Measurements from ENCODE around the gene GNAI2. TPM values are rescaled to one million over a fixed set of nuclear protein-coding genes. Genes with fewer than 3 reads are reported as not detected.
A peak's percentile ranks its signal among the peaks of the same experiment; 100 is the strongest.
"Not testable (repeated sequence)": the region's sequence is repeated elsewhere in the genome, so short reads cannot be mapped to it uniquely, and the experiment has no call there.

The GNAI2 gene
- total RNA-seq, 5 donors from 2014 or later (not counting 1 experiment from before 2014, with no cell fraction given) = 257 to 313 (median 287) TPM

DNA sequence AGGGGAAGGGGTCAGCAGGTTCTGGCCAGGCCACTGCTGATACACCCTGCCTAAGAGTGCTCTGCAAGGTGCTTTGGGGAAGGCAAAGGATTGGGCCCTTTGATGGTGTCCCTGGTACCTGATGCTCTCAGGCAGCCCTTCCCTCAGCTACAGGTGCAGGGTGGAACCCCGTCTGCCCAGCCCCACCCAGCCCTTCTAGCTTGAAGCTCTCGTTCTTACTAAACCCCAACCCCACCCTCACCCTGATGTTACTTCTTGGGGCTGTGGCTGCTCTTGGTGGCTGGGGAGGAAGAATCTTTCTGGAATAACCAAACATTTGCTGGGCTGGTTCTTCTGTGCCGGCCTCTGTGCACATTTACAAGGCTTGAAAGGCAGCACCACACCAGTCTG lies 6.4 kb downstream of the GNAI2 start:
- Histone ChIP-seq H3K27me3 (replicated peaks in 1 of 2; ENCODE audit: control insufficient read depth in 2 of 2, extremely low read depth in 1 of 2, insufficient read depth in 2 of 2, low read length in 1 of 2) (no peaks in the 10 kb centered on the region), H3K4me1 (ENCODE audit: control insufficient read depth in 1 of 2, extremely low read depth in 1 of 2, insufficient read depth in 2 of 2, low read length in 2 of 2) (peaks cover 64 to 95% of the 10 kb centered on the region in 2 experiments), H3K36me3 (ENCODE audit: control insufficient read depth in 2 of 2, extremely low read depth in 1 of 2, insufficient read depth in 1 of 2, low read length in 1 of 2) (peaks cover 9 to 45% of the 10 kb centered on the region in 2 donors), H3K4me3 (ENCODE audit: control insufficient read depth in 1 of 2, extremely low read depth in 1 of 2, low read length in 1 of 2) (peak overlapping the region; percentile 4 to 36), H3K9me3 (no peaks in the 10 kb centered on the region), H3K27ac (ENCODE audit: low read length) (peak overlapping the region; percentile 79)
- Mint-ChIP-seq H3K36me3 (peaks cover 10% of the 10 kb centered on the region), H3K27me3 (no peaks in the 10 kb centered on the region), H3K27ac (peak overlapping the region; percentile 95), H3K9me3 (no peaks in the 10 kb centered on the region), H3K4me3 (peak overlapping the region; percentile 63 to 80 (median 64)), H3K4me1 (peaks cover 88 to 96% (median 90%) of the 10 kb centered on the region in 3 donors)
- CTCF ChIA-PET = interaction anchor here in 1 of 2 donors (0.9 to 2.2 kb wide), 2 partner anchors 13 to 48 kb away, joined by 3 to 5 read pairs; no protein-coding TSS in a partner anchor
- POLR2A ChIA-PET = interaction anchor here in 1 of 2 donors (0.6 kb wide), 1 partner anchor 22 kb away, joined by 5 read pairs; no protein-coding TSS in a partner anchor
- ATAC-seq (replicated peaks in 1 of 4) (no peak), DNase-seq (peak in 1 of 35 experiments; percentile 29)
- WGBS (ENCODE audit: insufficient coverage) = 13% methylated on average over 1 of the region's 3 CpGs

DNA sequence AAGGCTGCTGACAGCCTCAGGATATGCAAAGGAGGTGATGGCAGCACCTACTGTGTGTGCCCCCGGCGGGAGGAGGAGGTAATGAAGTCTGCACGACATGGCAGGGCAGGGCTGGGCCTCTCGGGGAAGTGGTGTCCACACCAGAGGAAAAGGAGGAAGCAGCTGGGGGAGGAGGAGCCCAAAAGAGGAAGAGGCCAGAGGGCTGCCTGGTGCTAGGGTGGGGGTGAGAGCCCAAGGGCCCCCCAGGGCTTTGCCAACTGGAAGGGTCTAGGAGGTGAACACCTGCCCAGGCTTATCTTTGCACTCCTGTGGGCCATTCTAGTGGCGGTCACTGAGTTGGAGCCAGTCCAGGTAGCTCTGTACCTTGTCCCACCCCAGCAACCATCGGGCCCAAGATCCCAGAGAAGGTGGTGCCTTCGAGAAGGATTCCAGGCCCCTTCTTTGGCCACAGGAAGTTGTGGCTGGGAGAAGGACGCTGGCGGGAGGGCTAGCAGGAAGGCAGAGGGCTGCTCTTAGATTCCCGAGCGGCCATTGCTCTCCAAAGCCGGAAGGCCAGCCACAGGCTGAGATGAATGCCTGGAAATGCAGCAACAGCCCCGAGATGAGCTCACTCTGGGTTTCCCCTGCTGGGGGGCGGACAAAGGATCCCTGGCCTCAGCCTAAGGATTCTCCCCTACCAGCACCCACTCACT lies 7.0 kb downstream of the GNAI2 start:
- Mint-ChIP-seq H3K36me3 (peaks cover 10% of the 10 kb centered on the region), H3K9me3 (no peaks in the 10 kb centered on the region), H3K4me3 (peak overlapping the region; percentile 63 to 80 (median 64)), H3K27ac (peak overlapping the region; percentile 95), H3K4me1 (peaks cover 89 to 93% (median 91%) of the 10 kb centered on the region in 3 donors), H3K27me3 (no peaks in the 10 kb centered on the region)
- H3K36me3 ChIP-seq (ENCODE audit: control insufficient read depth in 2 of 2, extremely low read depth in 1 of 2, insufficient read depth in 1 of 2, low read length in 1 of 2) = peaks cover 9 to 52% of the 10 kb centered on the region in 2 donors
- H3K27ac ChIP-seq (ENCODE audit: low read length) = peak overlapping the region; percentile 79
- H3K4me3 ChIP-seq (ENCODE audit: control insufficient read depth in 1 of 2, extremely low read depth in 1 of 2, low read length in 1 of 2) = peak overlapping the region; percentile 4 to 10
- no peaks in the 10 kb centered on the region for H3K9me3 ChIP-seq
- POLR2A ChIA-PET = no interaction called here
- peaks cover 68 to 100% of the 10 kb centered on the region in 2 experiments for H3K4me1 ChIP-seq (ENCODE audit: control insufficient read depth in 1 of 2, extremely low read depth in 1 of 2, insufficient read depth in 2 of 2, low read length in 2 of 2)
- CTCF ChIA-PET = interaction anchor here in 1 of 2 donors (0.7 to 2.2 kb wide), 6 partner anchors 7 to 49 kb away, joined by 3 to 5 read pairs (median 4); partner anchors contain the start of gene GNAI2
- DNase-seq (peak in 17 of 35 experiments; percentile 19 to 68 (median 33)), ATAC-seq (replicated peaks in 1 of 4) (no peak)
- 13% methylated on average over 10 of the region's 14 CpGs for WGBS (ENCODE audit: insufficient coverage)
- no peaks in the 10 kb centered on the region for H3K27me3 ChIP-seq (replicated peaks in 1 of 2; ENCODE audit: control insufficient read depth in 2 of 2, extremely low read depth in 1 of 2, insufficient read depth in 2 of 2, low read length in 1 of 2)

DNA sequence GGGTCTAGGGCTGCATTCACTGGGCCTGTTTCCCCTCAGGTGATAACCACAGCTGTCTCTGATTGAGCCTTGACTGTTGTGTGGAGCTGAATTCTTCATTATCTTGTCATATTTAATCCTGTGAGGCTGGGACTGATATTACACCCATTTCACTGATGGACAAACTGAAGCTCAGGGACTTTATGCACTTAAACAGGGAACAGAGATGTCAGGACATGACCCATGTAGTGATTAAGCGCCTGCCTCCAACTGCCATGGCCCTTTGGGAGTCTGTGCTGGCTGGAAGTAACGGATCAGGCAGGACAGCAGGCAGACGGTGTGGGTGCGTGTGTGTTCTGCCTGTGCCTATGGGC lies 7.5 kb downstream of the GNAI2 start:
- peaks cover 88 to 92% (median 91%) of the 10 kb centered on the region in 3 donors for H3K4me1 Mint-ChIP-seq
- DNase-seq = no peak
- 80% methylated on average over 1 of the region's 4 CpGs for WGBS (ENCODE audit: insufficient coverage)
- H3K27ac ChIP-seq (ENCODE audit: low read length) = peak overlapping the region; percentile 79
- CTCF ChIA-PET = interaction anchor here in 1 of 2 donors (0.5 to 2.2 kb wide), 7 partner anchors 8 to 49 kb away, joined by 3 to 5 read pairs (median 5); partner anchors contain the start of gene GNAI2
- POLR2A ChIA-PET = interaction anchor here in 1 of 2 donors (0.6 kb wide), 2 partner anchors 8 to 1998 kb away, joined by 3 read pairs; no protein-coding TSS in a partner anchor
- peak overlapping the region; percentile 95 for H3K27ac Mint-ChIP-seq
- H3K27me3 Mint-ChIP-seq = no peaks in the 10 kb centered on the region
- peaks cover 65 to 100% of the 10 kb centered on the region in 2 experiments for H3K4me1 ChIP-seq (ENCODE audit: control insufficient read depth in 1 of 2, extremely low read depth in 1 of 2, insufficient read depth in 2 of 2, low read length in 2 of 2)
- no peaks in the 10 kb centered on the region for H3K9me3 ChIP-seq
- peak overlapping the region in 1 of 2 donors; percentile 6 for H3K4me3 ChIP-seq (ENCODE audit: control insufficient read depth in 1 of 2, extremely low read depth in 1 of 2, low read length in 1 of 2)
- peaks cover 6 to 51% of the 10 kb centered on the region in 2 donors for H3K36me3 ChIP-seq (ENCODE audit: control insufficient read depth in 2 of 2, extremely low read depth in 1 of 2, insufficient read depth in 1 of 2, low read length in 1 of 2)
- peak overlapping the region in 1 of 3 donors; percentile 80 for H3K4me3 Mint-ChIP-seq
- no peaks in the 10 kb centered on the region for H3K27me3 ChIP-seq (replicated peaks in 1 of 2; ENCODE audit: control insufficient read depth in 2 of 2, extremely low read depth in 1 of 2, insufficient read depth in 2 of 2, low read length in 1 of 2)
- ATAC-seq (replicated peaks in 1 of 4) = no peak
- H3K9me3 Mint-ChIP-seq = no peaks in the 10 kb centered on the region
- peaks cover 12% of the 10 kb centered on the region for H3K36me3 Mint-ChIP-seq

DNA sequence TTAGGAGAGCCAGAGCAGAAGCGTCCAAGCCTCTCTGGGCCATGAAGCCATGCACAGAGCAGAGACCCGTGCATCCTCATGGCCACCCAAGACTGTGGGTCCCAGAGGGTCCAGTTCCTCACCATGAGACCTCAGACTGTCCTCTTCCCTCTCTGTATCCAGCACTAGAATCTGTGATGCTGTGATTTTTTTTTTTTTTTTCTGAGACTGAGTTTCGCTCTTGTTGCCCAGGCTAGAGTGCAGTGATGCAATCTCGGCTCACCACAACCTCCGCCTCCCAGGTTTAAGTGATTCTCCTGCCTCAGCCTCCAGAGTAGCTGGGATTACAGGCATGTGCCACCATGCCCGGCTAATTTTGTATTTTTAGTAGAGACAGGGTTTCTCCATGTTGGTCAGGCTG lies 8.8 kb downstream of the GNAI2 start:
- 92% methylated on average over 2 of the region's 6 CpGs for WGBS (ENCODE audit: insufficient coverage)
- H3K9me3 ChIP-seq; ATAC-seq (replicated peaks in 1 of 4); H3K36me3 Mint-ChIP-seq; H3K9me3 Mint-ChIP-seq; H3K4me3 ChIP-seq (ENCODE audit: control insufficient read depth in 1 of 2, extremely low read depth in 1 of 2, low read length in 1 of 2); DNase-seq; H3K27me3 Mint-ChIP-seq; POLR2A ChIA-PET; H3K27me3 ChIP-seq (replicated peaks in 1 of 2; ENCODE audit: control insufficient read depth in 2 of 2, extremely low read depth in 1 of 2, insufficient read depth in 2 of 2, low read length in 1 of 2): not testable (repeated sequence)
- Histone ChIP-seq H3K27ac (ENCODE audit: low read length) (peak overlapping the region; percentile 9), H3K36me3 (ENCODE audit: control insufficient read depth in 2 of 2, extremely low read depth in 1 of 2, insufficient read depth in 1 of 2, low read length in 1 of 2) (peaks cover 4 to 47% of the 10 kb centered on the region in 2 donors), H3K4me1 (ENCODE audit: control insufficient read depth in 1 of 2, extremely low read depth in 1 of 2, insufficient read depth in 2 of 2, low read length in 2 of 2) (peaks cover 53 to 100% of the 10 kb centered on the region in 2 experiments)
- peak overlapping the region; percentile 88 to 93 for H3K27ac Mint-ChIP-seq
- peak overlapping the region in 2 of 3 donors; percentile 37 to 78 for H3K4me3 Mint-ChIP-seq
- H3K4me1 Mint-ChIP-seq = peaks cover 85 to 88% (median 86%) of the 10 kb centered on the region in 3 donors
- CTCF ChIA-PET = interaction anchor here in 1 of 2 donors (2.2 kb wide), 1 partner anchor 15 kb away, joined by 5 read pairs; no protein-coding TSS in a partner anchor

DNA sequence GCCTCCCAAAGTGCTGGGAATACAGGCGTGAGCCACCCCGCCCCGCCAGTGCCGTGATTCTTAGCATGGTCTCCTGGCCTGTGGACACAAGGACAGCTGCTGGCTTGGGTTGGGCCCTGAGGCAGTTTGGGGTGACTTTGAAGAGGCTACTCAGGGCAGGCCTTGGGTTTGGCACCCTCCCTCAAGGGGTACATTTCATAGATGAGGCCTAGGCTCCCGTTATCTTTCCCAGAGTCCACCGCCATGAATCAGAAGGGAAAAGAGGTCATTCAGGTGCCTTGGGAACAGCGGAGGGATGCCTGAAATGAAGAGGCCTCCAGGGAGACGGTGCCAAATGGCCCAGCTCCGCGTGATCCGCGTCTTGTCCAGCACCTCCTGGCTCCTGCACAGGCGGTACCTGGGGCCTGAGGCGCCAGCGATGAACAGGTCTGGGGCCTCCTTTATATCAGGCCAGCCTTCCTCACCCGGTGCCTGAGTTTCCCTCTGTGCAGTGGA lies 9.3 kb downstream of the GNAI2 start:
- H3K4me3 Mint-ChIP-seq = peak overlapping the region; percentile 71 to 78 (median 75)
- peak overlapping the region; percentile 88 to 93 for H3K27ac Mint-ChIP-seq
- peaks cover 48 to 100% of the 10 kb centered on the region in 2 experiments for H3K4me1 ChIP-seq (ENCODE audit: control insufficient read depth in 1 of 2, extremely low read depth in 1 of 2, insufficient read depth in 2 of 2, low read length in 2 of 2)
- ATAC-seq (replicated peaks in 1 of 4) = no peak
- no peaks in the 10 kb centered on the region for H3K27me3 ChIP-seq (replicated peaks in 1 of 2; ENCODE audit: control insufficient read depth in 2 of 2, extremely low read depth in 1 of 2, insufficient read depth in 2 of 2, low read length in 1 of 2)
- H3K4me3 ChIP-seq (ENCODE audit: control insufficient read depth in 1 of 2, extremely low read depth in 1 of 2, low read length in 1 of 2) = peak overlapping the region; percentile 40 to 58
- H3K4me1 Mint-ChIP-seq = peaks cover 85 to 88% (median 85%) of the 10 kb centered on the region in 3 donors
- H3K9me3 ChIP-seq = no peaks in the 10 kb centered on the region
- 92% methylated on average over 6 of the region's 16 CpGs for WGBS (ENCODE audit: insufficient coverage)
- H3K27me3 Mint-ChIP-seq = no peaks in the 10 kb centered on the region
- DNase-seq = no peak
- H3K36me3 Mint-ChIP-seq = peaks cover 2% of the 10 kb centered on the region
- ChIA-PET CTCF (no interaction called here), POLR2A (no interaction called here)
- H3K27ac ChIP-seq (ENCODE audit: low read length) = peak overlapping the region; percentile 82
- H3K36me3 ChIP-seq (ENCODE audit: control insufficient read depth in 2 of 2, extremely low read depth in 1 of 2, insufficient read depth in 1 of 2, low read length in 1 of 2) = peaks cover 4 to 47% of the 10 kb centered on the region in 2 donors
- H3K9me3 Mint-ChIP-seq = no peaks in the 10 kb centered on the region

Data from T-cell (primary cell).